Measurements from ENCODE around the gene TRPC3.

DNA sequence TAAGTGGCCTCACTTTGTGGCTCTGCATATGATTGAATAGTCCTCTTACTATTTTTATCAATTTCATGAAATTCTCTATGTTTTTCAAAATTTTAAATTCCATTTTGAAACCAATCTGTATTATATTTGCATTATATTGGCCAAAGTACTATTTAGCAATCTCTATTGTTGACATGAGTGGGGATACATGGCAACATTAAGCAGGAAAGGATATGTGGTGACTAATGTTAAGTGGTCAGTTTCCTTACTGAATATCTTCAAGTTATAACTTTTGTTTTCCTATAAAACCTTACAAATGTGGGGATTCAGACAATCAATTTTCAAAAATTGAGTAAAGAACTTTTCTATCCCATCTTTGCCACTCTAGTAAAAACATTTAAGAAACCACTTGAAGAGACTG is 91.7 kb downstream of the TRPC3 start:
- TF ChIP-seq CTCF (IDR thresholded peaks at IDR 0.05) (no peak), POLR2A (IDR thresholded peaks at IDR 0.05) (no peak)

Measured in ovary (tissue), 3 donors.